Panc1 (cell line): ENCODE measurements around the gene TBL1Y. TPM values are rescaled to one million over a fixed set of nuclear protein-coding genes. Genes with fewer than 3 reads are reported as not detected.

ENCODE experiments used
- ATAC-seq: fragments of 200-7000 bp; cut with Tn5 transposase; 2 replicates; pipeline ENCODE4 v1.9.1; 2020; ENCODE audit warnings: mild to moderate bottlenecking, moderate library complexity
- BruUV-seq: library from RNA; stranded (reverse); fragments of 400-500 nt; replicated peaks from 2 replicates; lab custom pipeline; 2021; lab: Mats Ljungman, UMichigan
- CTCF ChIA-PET: fragments of 300-600 bp; sonication (Branson Sonifier 250); formaldehyde crosslinking; loops from one replicate; lab custom pipeline; 2022; ENCODE audit warnings: antibody characterized with exemption; lab: Charles Lee
- POLR2A ChIA-PET: fragments of 300-600 bp; sonication (Branson Sonifier 250); formaldehyde crosslinking; loops from one replicate; lab custom pipeline; 2022; ENCODE audit warnings: antibody characterized with exemption; lab: Charles Lee
- DNase-seq: peaks from one replicate; pipeline ENCODE4 v3.0.0-alpha.2; 2010; ENCODE audit warnings: low read depth, low spot score
- H3K27ac ChIP-seq: 2 replicates; pipeline ENCODE4 v1.5.1; 2011; ENCODE audit warnings: mild to moderate bottlenecking, low read length, inconsistent platforms
- H3K27me3 ChIP-seq: fragments of 200-500 bp; sonication (Bioruptor generic); 2 replicates; pipeline ENCODE4 v1.6.0; 2014; ENCODE audit warnings: low read length, inconsistent platforms; ENCODE audit not compliant: control insufficient read depth, insufficient read depth
- H3K36me3 ChIP-seq: fragments of 200-500 bp; sonication (Bioruptor generic); 2 replicates; pipeline ENCODE4 v1.5.1; 2014; ENCODE audit warnings: inconsistent platforms, mild to moderate bottlenecking, low read length, moderate library complexity; ENCODE audit not compliant: control insufficient read depth, insufficient read depth
- H3K4me1 ChIP-seq: 2 replicates; pipeline ENCODE4 v1.5.1; 2011; ENCODE audit warnings: inconsistent platforms, mild to moderate bottlenecking, low read length, moderate library complexity; ENCODE audit not compliant: control insufficient read depth, insufficient read depth
- H3K4me3 ChIP-seq, 2 experiments: 2 replicates each; pipeline ENCODE4 v1.5.1; 2011 to 2012; ENCODE audit warnings: low read depth in 2 of 2, low read length in 2 of 2, mild to moderate bottlenecking in 2 of 2, inconsistent platforms in 1 of 2, moderate library complexity in 1 of 2
- H3K9me3 ChIP-seq: fragments of 200-500 bp; sonication (Bioruptor generic); 2 replicates; pipeline ENCODE4 v1.5.1; 2014; ENCODE audit warnings: low read depth, mild to moderate bottlenecking, inconsistent platforms, low read length, moderate library complexity; ENCODE audit not compliant: control insufficient read depth, insufficient read depth
- CTCF ChIP-seq: fragments of 450-650 bp; IDR thresholded peaks from 2 replicates; pipeline ENCODE4 v1.5.1; 2017; ENCODE audit warnings: mild to moderate bottlenecking
- POLR2AphosphoS5 ChIP-seq: IDR thresholded peaks from 2 replicates; pipeline ENCODE4 v1.6.1; 2012; ENCODE audit warnings: mild to moderate bottlenecking, low read depth, low read length, moderate library complexity
- REST ChIP-seq, 2 experiments: IDR thresholded peaks; 2 replicates each; pipeline ENCODE4 v1.6.1; 2011 to 2012; ENCODE audit warnings: low read depth in 2 of 2, control low read depth in 1 of 2, low read length in 1 of 2, mild to moderate bottlenecking in 1 of 2, moderate library complexity in 1 of 2; ENCODE audit not compliant: insufficient read depth in 1 of 2
- SIN3A ChIP-seq: IDR thresholded peaks from 2 replicates; pipeline ENCODE4 v1.6.1; 2012; ENCODE audit warnings: low read depth, mild to moderate bottlenecking, low read length, moderate library complexity, borderline replicate concordance; ENCODE audit not compliant: insufficient read depth
- TCF7L2 ChIP-seq: IDR thresholded peaks from 2 replicates; pipeline ENCODE4 v1.6.1; 2011; ENCODE audit warnings: mild to moderate bottlenecking, low read depth, low read length, inconsistent platforms
- in situ Hi-C: cut with HindIII; loops from 2 replicates; pipeline ENCODE4 v1.10.0; 2016; ENCODE audit warnings: low sequenced_read_pairs, low pct_unique_long_range_greater_than_20kb
- intact Hi-C: fragments of 100-400 bp; cut with micrococcal nuclease; formaldehyde crosslinking; loops from one replicate; pipeline ENCODE4 v1.10.0; 2022; ENCODE audit not compliant: unreplicated experiment
- total RNA-seq: library from RNA; stranded (reverse); gene quantifications from one replicate; pipeline ENCODE4 v1.2.1, GENCODE V29; 2021; ENCODE audit not compliant: unreplicated experiment

TBL1Y gene
- total RNA-seq, 1 experiment from 2014 or later: not detected

GRCh38 chrY:7115871-7116270 is 205.4 kb downstream of the TBL1Y start:
- Histone ChIP-seq H3K27me3 (no peaks in the 10 kb centered on the region), H3K4me3 (no peak overlapping the region), H3K4me1 (no peaks in the 10 kb centered on the region), H3K36me3 (no peaks in the 10 kb centered on the region), H3K9me3 (no peaks in the 10 kb centered on the region), H3K27ac (no peak overlapping the region)
- no peak for DNase-seq
- intact Hi-C loops: no loop called here
- in situ Hi-C loops: no loop called here
- BruUV-seq: no TSS peak
- no peak for ATAC-seq
- ChIA-PET CTCF (no interaction called here), POLR2A (no interaction called here)
- TF ChIP-seq REST (IDR thresholded peaks at IDR 0.05; ENCODE audit: insufficient read depth in 1 of 2, low read depth in 2 of 2, low read length in 1 of 2): no peak

- in situ Hi-C loops: no loop called here
- ChIA-PET CTCF (no interaction called here), POLR2A (no interaction called here)
- no peaks in the 10 kb centered on the region for H3K36me3 ChIP-seq
- H3K4me3 ChIP-seq: no peak overlapping the region
- no peaks in the 10 kb centered on the region for H3K4me1 ChIP-seq
- TF ChIP-seq SIN3A (no peak), REST (IDR thresholded peaks at IDR 0.05; ENCODE audit: insufficient read depth in 1 of 2, low read depth in 2 of 2, low read length in 1 of 2) (no peak), CTCF (no peak), POLR2AphosphoS5 (no peak), TCF7L2 (no peak)
- intact Hi-C loops: no loop called here
- no peak for ATAC-seq
- DNase-seq: no peak
- no peak overlapping the region for H3K27ac ChIP-seq
- BruUV-seq: no TSS peak
- H3K9me3 ChIP-seq: no peaks in the 10 kb centered on the region
- H3K27me3 ChIP-seq: no peaks in the 10 kb centered on the region
Observed at GRCh38 chrY:7122202-7122601, 211.7 kb downstream of the TBL1Y start.
